Activated T-cell treated with anti-CD3 and anti-CD28 coated beads for 24 hours (primary cell): ENCODE results near the gene MPPED1.

ENCODE experiments used
- DNase-seq: peaks from one replicate; pipeline ENCODE4 v3.0.0-alpha.2; 2020; ENCODE audit warnings: low read depth

The MPPED1 gene

GRCh38 chr22:43411040-43411868 is 560 bp upstream of the MPPED1 start:
- no peak for DNase-seq

- DNase-seq: no peak
These were observed 1.3 kb downstream of the MPPED1 start for GRCh38 chr22:43412808-43413795.

GRCh38 chr22:43413826-43414225 is 2.0 kb downstream of the MPPED1 start:
- DNase-seq: no peak

- DNase-seq: no peak
These were observed 3.9 kb downstream of the MPPED1 start for GRCh38 chr22:43415681-43416080.

GRCh38 chr22:43417555-43417954 is 5.7 kb downstream of the MPPED1 start:
- DNase-seq: no peak

- no peak for DNase-seq
These were observed 6.4 kb downstream of the MPPED1 start for GRCh38 chr22:43418079-43418825.

- no peak for DNase-seq
These were observed 7.7 kb downstream of the MPPED1 start for GRCh38 chr22:43419371-43420080.

GRCh38 chr22:43421046-43421665 is 9.3 kb downstream of the MPPED1 start:
- DNase-seq: no peak

- DNase-seq: no peak
These were observed 10.3 kb downstream of the MPPED1 start for GRCh38 chr22:43421914-43422615.

- no peak for DNase-seq
These were observed 11.2 kb downstream of the MPPED1 start for GRCh38 chr22:43423046-43423445.

GRCh38 chr22:43424201-43424600 is 12.4 kb downstream of the MPPED1 start:
- DNase-seq: no peak

- DNase-seq: no peak
These were observed 13.1 kb downstream of the MPPED1 start for GRCh38 chr22:43424666-43425630.

GRCh38 chr22:43425976-43426785 is 14.4 kb downstream of the MPPED1 start:
- no peak for DNase-seq

GRCh38 chr22:43426816-43427215 is 15.0 kb downstream of the MPPED1 start:
- no peak for DNase-seq

GRCh38 chr22:43427296-43428004 is 15.6 kb downstream of the MPPED1 start:
- no peak for DNase-seq

GRCh38 chr22:43428005-43428485 is 16.2 kb downstream of the MPPED1 start:
- DNase-seq: no peak

- no peak for DNase-seq
These were observed 16.7 kb downstream of the MPPED1 start for GRCh38 chr22:43428521-43428920.
